HEK293 (cell line): ENCODE measurements around the gene UBQLN1.

ENCODE experiments used
- GFI1B ChIP-seq: fragments of 450-650 bp; formaldehyde crosslinking; IDR thresholded peaks from 2 replicates; pipeline ENCODE4 v1.5.1; 2016; ENCODE audit warnings: missing biosample characterization, missing genetic modification characterization
- GLI4 ChIP-seq: fragments of 450-650 bp; formaldehyde crosslinking; IDR thresholded peaks from 2 replicates; pipeline ENCODE4 v1.5.1; 2016; ENCODE audit warnings: missing biosample characterization, missing genetic modification characterization
- GLIS2 ChIP-seq: fragments of 450-650 bp; formaldehyde crosslinking; IDR thresholded peaks from 2 replicates; pipeline ENCODE4 v1.5.1; 2016; ENCODE audit warnings: missing biosample characterization, missing genetic modification characterization
- HIC1 ChIP-seq: fragments of 450-650 bp; formaldehyde crosslinking; IDR thresholded peaks from 2 replicates; pipeline ENCODE4 v1.5.1; 2016; ENCODE audit warnings: missing biosample characterization, missing genetic modification characterization
- HOXD13 ChIP-seq: sonication (generic); formaldehyde crosslinking; IDR thresholded peaks from 2 replicates; pipeline ENCODE4 v1.8.0; 2022; ENCODE audit warnings: missing genetic modification reagents, borderline replicate concordance
- KLF1 ChIP-seq: fragments of 450-650 bp; formaldehyde crosslinking; IDR thresholded peaks from 2 replicates; pipeline ENCODE4 v1.5.1; 2016; ENCODE audit warnings: missing biosample characterization, missing genetic modification characterization
- SCRT1 ChIP-seq: fragments of 450-650 bp; formaldehyde crosslinking; IDR thresholded peaks from 2 replicates; pipeline ENCODE4 v1.5.1; 2016; ENCODE audit warnings: missing biosample characterization, missing genetic modification characterization, borderline replicate concordance
- SP3 ChIP-seq: fragments of 450-650 bp; formaldehyde crosslinking; IDR thresholded peaks from 2 replicates; pipeline ENCODE4 v1.5.1; 2016; ENCODE audit warnings: missing biosample characterization, missing genetic modification characterization
- ZBTB8A ChIP-seq: fragments of 450-650 bp; formaldehyde crosslinking; IDR thresholded peaks from 2 replicates; pipeline ENCODE4 v1.5.1; 2016; ENCODE audit warnings: missing biosample characterization, missing genetic modification characterization
- ZFP3 ChIP-seq: fragments of 450-650 bp; formaldehyde crosslinking; IDR thresholded peaks from 2 replicates; pipeline ENCODE4 v1.5.1; 2016; ENCODE audit warnings: low read depth, missing biosample characterization, missing genetic modification characterization
- ZNF114 ChIP-seq: fragments of 450-650 bp; formaldehyde crosslinking; IDR thresholded peaks from 2 replicates; pipeline ENCODE4 v1.5.0; 2017; ENCODE audit warnings: missing biosample characterization, missing genetic modification characterization
- ZNF121 ChIP-seq: fragments of 450-650 bp; formaldehyde crosslinking; IDR thresholded peaks from 2 replicates; pipeline ENCODE4 v1.5.1; 2016; ENCODE audit warnings: missing biosample characterization, missing genetic modification characterization
- ZNF133 ChIP-seq: fragments of 450-650 bp; formaldehyde crosslinking; IDR thresholded peaks from 2 replicates; pipeline ENCODE4 v1.5.1; 2016; ENCODE audit warnings: missing biosample characterization, missing genetic modification characterization
- ZNF202 ChIP-seq: fragments of 450-650 bp; formaldehyde crosslinking; IDR thresholded peaks from 2 replicates; pipeline ENCODE4 v1.5.1; 2016; ENCODE audit warnings: missing biosample characterization, missing genetic modification characterization, borderline replicate concordance
- ZNF266 ChIP-seq: fragments of 450-650 bp; formaldehyde crosslinking; IDR thresholded peaks from 2 replicates; pipeline ENCODE4 v1.5.1; 2016; ENCODE audit warnings: missing biosample characterization, missing genetic modification characterization, low read depth
- ZNF366 ChIP-seq: fragments of 450-650 bp; formaldehyde crosslinking; conservative IDR thresholded peaks from 2 replicates; pipeline ENCODE4 v1.5.1; 2016; ENCODE audit warnings: missing biosample characterization, missing genetic modification characterization
- ZNF37A ChIP-seq: fragments of 450-650 bp; IDR thresholded peaks from 2 replicates; pipeline ENCODE4 v1.5.1; 2018; ENCODE audit warnings: missing biosample characterization, missing genetic modification characterization
- ZNF423 ChIP-seq: fragments of 450-650 bp; formaldehyde crosslinking; IDR thresholded peaks from 2 replicates; pipeline ENCODE4 v1.5.1; 2016; ENCODE audit warnings: missing biosample characterization, missing genetic modification characterization
- ZNF473 ChIP-seq: fragments of 450-650 bp; formaldehyde crosslinking; IDR thresholded peaks from 2 replicates; pipeline ENCODE4 v1.5.1; 2017; ENCODE audit warnings: missing biosample characterization, missing genetic modification characterization
- ZNF48 ChIP-seq: fragments of 450-650 bp; formaldehyde crosslinking; IDR thresholded peaks from 2 replicates; pipeline ENCODE4 v1.5.1; 2016; ENCODE audit warnings: missing biosample characterization, missing genetic modification characterization
- ZNF513 ChIP-seq: fragments of 450-650 bp; IDR thresholded peaks from 2 replicates; pipeline ENCODE4 v1.5.1; 2018; ENCODE audit warnings: missing biosample characterization, missing genetic modification characterization
- ZNF518A ChIP-seq: fragments of 450-650 bp; formaldehyde crosslinking; conservative IDR thresholded peaks from 2 replicates; pipeline ENCODE4 v1.5.1; 2016; ENCODE audit warnings: low read depth, missing biosample characterization, missing genetic modification characterization
- ZNF521 ChIP-seq: fragments of 450-650 bp; formaldehyde crosslinking; IDR thresholded peaks from 2 replicates; pipeline ENCODE4 v1.5.1; 2017; ENCODE audit warnings: missing biosample characterization, mild to moderate bottlenecking, missing genetic modification characterization
- ZNF529 ChIP-seq: fragments of 450-650 bp; formaldehyde crosslinking; IDR thresholded peaks from 2 replicates; pipeline ENCODE4 v1.5.1; 2017; ENCODE audit warnings: missing genetic modification characterization, missing biosample characterization; ENCODE audit not compliant: insufficient replicate concordance
- ZNF585B ChIP-seq: fragments of 450-650 bp; formaldehyde crosslinking; IDR thresholded peaks from 2 replicates; pipeline ENCODE4 v1.5.1; 2016; ENCODE audit warnings: missing biosample characterization, missing genetic modification characterization
- ZNF623 ChIP-seq: fragments of 450-650 bp; formaldehyde crosslinking; IDR thresholded peaks from 2 replicates; pipeline ENCODE4 v1.5.1; 2016; ENCODE audit warnings: missing biosample characterization, missing genetic modification characterization
- ZSCAN30 ChIP-seq: fragments of 450-650 bp; IDR thresholded peaks from 2 replicates; pipeline ENCODE4 v1.5.1; 2018; ENCODE audit warnings: missing biosample characterization, mild to moderate bottlenecking, missing genetic modification characterization, moderate library complexity
- ZSCAN5A ChIP-seq: fragments of 450-650 bp; formaldehyde crosslinking; IDR thresholded peaks from 2 replicates; pipeline ENCODE4 v1.5.1; 2016; ENCODE audit warnings: missing biosample characterization, missing genetic modification characterization
- ZXDB ChIP-seq: fragments of 450-650 bp; formaldehyde crosslinking; IDR thresholded peaks from 2 replicates; pipeline ENCODE4 v1.5.1; 2016; ENCODE audit warnings: missing biosample characterization, missing genetic modification characterization

UBQLN1 gene

GRCh38 chr9:83706676-83707517, 861 bp downstream of the UBQLN1 start (continued):
- TF ChIP-seq HIC1 (tag by site-specific recombination) = no peak
- TF ChIP-seq GLI4 (tag by site-specific recombination) = no peak
- TF ChIP-seq ZNF121 = no peak
- no peak for TF ChIP-seq ZNF585B (tag by site-specific recombination)
- TF ChIP-seq ZBTB8A (tag by site-specific recombination) = no peak
- no peak for TF ChIP-seq ZNF423
- no peak for TF ChIP-seq ZNF521
- TF ChIP-seq SCRT1 (tag by site-specific recombination) = no peak
- TF ChIP-seq GFI1B = no peak
- no peak for TF ChIP-seq ZXDB (tag by site-specific recombination)
- no peak for TF ChIP-seq HOXD13
- peak; percentile 55 for TF ChIP-seq SP3
- TF ChIP-seq ZNF623 = no peak
- no peak for TF ChIP-seq ZNF473 (tag by site-specific recombination)
- TF ChIP-seq ZNF529 = no peak
- TF ChIP-seq ZNF366 (tag by site-specific recombination) = no peak
- no peak for TF ChIP-seq ZNF266
- TF ChIP-seq KLF1 (tag by site-specific recombination) = peak; percentile 77
- no peak for TF ChIP-seq ZSCAN5A
- no peak for TF ChIP-seq ZNF133
- no peak for TF ChIP-seq ZNF513 (tag by site-specific recombination)
- TF ChIP-seq GLIS2 (tag by site-specific recombination) = peak; percentile 37; the same call in 1 of the 2 replicates
- TF ChIP-seq ZNF114 (tag by site-specific recombination) = no peak
- TF ChIP-seq ZFP3 = no peak
- no peak for TF ChIP-seq ZSCAN30 (tag by site-specific recombination)
- no peak for TF ChIP-seq ZNF37A (tag by site-specific recombination)
- no peak for TF ChIP-seq ZNF518A
- no peak for TF ChIP-seq ZNF48 (tag by site-specific recombination)
- TF ChIP-seq ZNF202 (tag by site-specific recombination) = no peak
